ENCODE data around the gene DSCAML1. TPM values are rescaled to one million over a fixed set of nuclear protein-coding genes. Genes with fewer than 3 reads are reported as not detected.

The DSCAML1 gene
- total and polyA plus RNA-seq, 4 donors: 0.18 to 1.5 (median 1.1) TPM

- no peak overlapping the region for H3K9ac ChIP-seq (ENCODE audit: insufficient read depth in 1 of 2, low read length in 2 of 2)
- H3K4me1 ChIP-seq (ENCODE audit: control insufficient read depth in 5 of 5, insufficient read depth in 5 of 5, low read length in 5 of 5): peaks cover 0 to 6% (median 5%) of the 10 kb centered on the region in 5 donors
- peak; percentile 48 for ATAC-seq (ENCODE audit: insufficient read depth, low FRiP score)
- H3K4me3 ChIP-seq: no peak overlapping the region
- H3K27ac ChIP-seq (ENCODE audit: low read depth in 1 of 2, low read length in 1 of 2): no peak overlapping the region
- H3K9me3 ChIP-seq (ENCODE audit: control insufficient read depth in 4 of 4, insufficient read depth in 3 of 4, low read length in 3 of 4): no peaks in the 10 kb centered on the region
- H3K36me3 ChIP-seq (ENCODE audit: control insufficient read depth in 4 of 4, insufficient read depth in 4 of 4, low read length in 4 of 4): no peaks in the 10 kb centered on the region
- no peak for TF ChIP-seq CTCF (IDR thresholded peaks at IDR 0.05; ENCODE audit: control extremely low read depth, extremely low read depth)
- DNase-seq: peak; percentile 54 to 58 (median 57)
- H3K27me3 ChIP-seq (ENCODE audit: control insufficient read depth in 3 of 3, insufficient read depth in 3 of 3, low read length in 2 of 3): peaks cover 0 to 12% (median 4%) of the 10 kb centered on the region in 3 donors
- 32 to 36% methylated on average over 19 of the region's 19 CpGs for WGBS, 2 donors
Observed at GRCh38 chr11:117535201-117535849, 261.7 kb downstream of the DSCAML1 start.

- H3K4me3 ChIP-seq: no peak overlapping the region
- peaks cover 0 to 29% (median 5%) of the 10 kb centered on the region in 5 donors for H3K4me1 ChIP-seq (ENCODE audit: control insufficient read depth in 5 of 5, insufficient read depth in 5 of 5, low read length in 5 of 5)
- no peak for TF ChIP-seq CTCF (IDR thresholded peaks at IDR 0.05; ENCODE audit: control extremely low read depth, extremely low read depth)
- DNase-seq (no peak), ATAC-seq (ENCODE audit: insufficient read depth, low FRiP score) (no peak)
- WGBS, 2 donors: 91 to 94% methylated on average over 3 of the region's 3 CpGs
- H3K27ac ChIP-seq (ENCODE audit: low read depth in 1 of 2, low read length in 1 of 2): no peak overlapping the region
- H3K9me3 ChIP-seq (ENCODE audit: control insufficient read depth in 4 of 4, insufficient read depth in 3 of 4, low read length in 3 of 4): no peaks in the 10 kb centered on the region
- peaks cover 0 to 12% (median 4%) of the 10 kb centered on the region in 3 donors for H3K27me3 ChIP-seq (ENCODE audit: control insufficient read depth in 3 of 3, insufficient read depth in 3 of 3, low read length in 2 of 3)
- H3K9ac ChIP-seq (ENCODE audit: insufficient read depth in 1 of 2, low read length in 2 of 2): no peak overlapping the region
- no peaks in the 10 kb centered on the region for H3K36me3 ChIP-seq (ENCODE audit: control insufficient read depth in 4 of 4, insufficient read depth in 4 of 4, low read length in 4 of 4)
Observed at GRCh38 chr11:117532568-117532967, 264.4 kb downstream of the DSCAML1 start.

- H3K27ac ChIP-seq (ENCODE audit: low read depth in 1 of 2, low read length in 1 of 2): no peak overlapping the region
- no peaks in the 10 kb centered on the region for H3K9me3 ChIP-seq (ENCODE audit: control insufficient read depth in 4 of 4, insufficient read depth in 3 of 4, low read length in 3 of 4)
- peak in 2 of 3 donors; percentile 25 to 33 for DNase-seq
- H3K4me3 ChIP-seq: no peak overlapping the region
- WGBS, 2 donors: 53 to 67% methylated on average over 18 of the region's 18 CpGs
- no peaks in the 10 kb centered on the region for H3K36me3 ChIP-seq (ENCODE audit: control insufficient read depth in 4 of 4, insufficient read depth in 4 of 4, low read length in 4 of 4)
- no peaks in the 10 kb centered on the region for H3K27me3 ChIP-seq (ENCODE audit: control insufficient read depth in 3 of 3, insufficient read depth in 3 of 3, low read length in 2 of 3)
- H3K4me1 ChIP-seq (ENCODE audit: control insufficient read depth in 5 of 5, insufficient read depth in 5 of 5, low read length in 5 of 5): peaks cover 0 to 23% (median 0%) of the 10 kb centered on the region in 5 donors
- H3K9ac ChIP-seq (ENCODE audit: insufficient read depth in 1 of 2, low read length in 2 of 2): no peak overlapping the region
- ATAC-seq (ENCODE audit: insufficient read depth, low FRiP score): no peak
- TF ChIP-seq CTCF (IDR thresholded peaks at IDR 0.05; ENCODE audit: control extremely low read depth, extremely low read depth): no peak
Observed at GRCh38 chr11:117529816-117530215, 267.2 kb downstream of the DSCAML1 start.
